COR-L47 (cell line): ENCODE data around the gene DHRS13.
A peak's percentile ranks its signal among the peaks of the same experiment; 100 is the strongest.

Experiments used
- DNase-seq: peaks from one replicate; lab custom pipeline; 2025; lab: John Stamatoyannopoulos, UW

DHRS13 gene, protein sequence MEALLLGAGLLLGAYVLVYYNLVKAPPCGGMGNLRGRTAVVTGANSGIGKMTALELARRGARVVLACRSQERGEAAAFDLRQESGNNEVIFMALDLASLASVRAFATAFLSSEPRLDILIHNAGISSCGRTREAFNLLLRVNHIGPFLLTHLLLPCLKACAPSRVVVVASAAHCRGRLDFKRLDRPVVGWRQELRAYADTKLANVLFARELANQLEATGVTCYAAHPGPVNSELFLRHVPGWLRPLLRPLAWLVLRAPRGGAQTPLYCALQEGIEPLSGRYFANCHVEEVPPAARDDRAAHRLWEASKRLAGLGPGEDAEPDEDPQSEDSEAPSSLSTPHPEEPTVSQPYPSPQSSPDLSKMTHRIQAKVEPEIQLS

DNA sequence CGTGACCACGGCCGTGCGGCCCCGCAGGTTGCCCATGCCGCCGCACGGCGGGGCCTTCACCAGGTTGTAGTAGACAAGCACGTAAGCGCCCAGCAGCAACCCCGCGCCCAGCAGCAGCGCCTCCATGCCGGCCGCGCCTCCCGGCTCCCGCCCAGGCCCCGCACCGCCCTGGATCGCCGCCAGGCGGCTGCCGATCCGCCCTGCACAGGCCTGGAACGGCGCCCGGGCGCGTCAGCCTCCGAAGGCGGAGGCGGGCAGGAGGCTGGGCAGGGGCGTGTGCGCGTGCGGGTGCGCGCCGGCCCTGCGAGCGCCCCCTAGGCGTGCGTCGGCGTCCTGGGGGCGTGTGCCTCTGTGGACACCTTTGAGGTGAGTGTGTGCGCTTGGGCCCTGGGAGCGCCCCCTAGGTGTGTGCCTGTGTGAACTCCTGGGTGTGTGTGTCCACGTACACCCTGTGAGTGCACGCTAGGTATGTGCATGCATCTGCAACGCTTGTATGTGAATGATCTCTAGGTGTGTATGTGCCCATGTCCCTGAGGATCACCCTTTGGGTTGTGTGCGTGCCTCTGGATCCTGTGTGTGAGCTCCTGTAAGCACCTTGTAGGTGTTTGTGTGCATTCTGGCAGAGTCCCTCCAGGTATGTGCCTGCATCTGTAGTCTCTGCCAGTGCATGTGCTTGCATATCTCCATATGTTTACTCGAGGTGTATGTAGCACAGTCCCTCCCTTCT is at the start of gene DHRS13:
TSS of gene DHRS13 (minus strand) at position 261 of the 727 bp plus-strand sequence. CDS start at position 126, 135 bp downstream.
- DNase-seq, result peak; percentile 97

DNA sequence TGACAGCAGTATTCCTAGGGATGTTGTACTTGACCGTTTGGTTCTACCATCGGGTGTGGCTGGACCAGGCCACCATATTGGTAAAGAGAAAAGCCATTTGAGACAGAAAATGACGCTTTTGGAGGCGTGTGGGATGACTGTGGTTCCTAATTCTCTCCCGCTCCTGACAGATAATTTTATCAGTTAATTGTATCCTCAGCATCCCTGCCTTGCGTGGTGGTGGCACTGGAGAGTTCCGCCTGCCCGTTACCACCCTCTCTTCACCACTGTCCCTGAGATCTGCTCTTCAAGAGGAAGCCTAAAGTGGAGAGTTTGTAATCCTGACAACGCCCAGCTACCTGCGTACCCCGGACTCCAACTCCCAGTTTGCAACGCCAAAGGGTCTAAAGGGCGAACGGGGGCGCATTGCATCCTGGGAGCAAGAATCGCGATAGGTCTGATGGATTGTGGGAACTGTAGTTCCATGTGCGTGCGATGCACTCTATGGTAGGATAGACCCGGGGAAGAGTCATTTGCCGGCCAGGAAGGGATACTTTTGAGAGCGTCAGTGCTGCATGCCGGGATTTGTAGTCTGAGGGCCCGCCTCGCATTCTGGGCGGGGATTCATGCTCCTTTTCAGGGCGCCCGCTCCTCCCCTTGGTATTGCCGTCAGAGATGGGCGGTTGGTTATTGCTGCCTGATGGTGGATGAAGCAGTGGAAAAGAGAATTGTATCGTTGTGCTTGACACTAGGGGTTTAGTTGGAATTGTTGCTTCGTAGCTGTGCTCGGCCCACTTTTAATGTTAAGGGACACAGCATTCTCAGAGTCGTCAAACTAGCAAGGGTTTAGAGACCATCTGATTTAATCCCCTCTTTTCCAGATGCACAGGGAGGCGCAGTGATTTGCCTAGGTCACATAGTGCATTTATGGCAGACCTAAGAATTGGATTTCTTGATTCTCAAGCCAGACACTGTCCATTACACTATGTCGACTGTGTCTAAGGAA is 49.4 kb upstream of the DHRS13 start:
- peak; percentile 99 for DNase-seq

DNA sequence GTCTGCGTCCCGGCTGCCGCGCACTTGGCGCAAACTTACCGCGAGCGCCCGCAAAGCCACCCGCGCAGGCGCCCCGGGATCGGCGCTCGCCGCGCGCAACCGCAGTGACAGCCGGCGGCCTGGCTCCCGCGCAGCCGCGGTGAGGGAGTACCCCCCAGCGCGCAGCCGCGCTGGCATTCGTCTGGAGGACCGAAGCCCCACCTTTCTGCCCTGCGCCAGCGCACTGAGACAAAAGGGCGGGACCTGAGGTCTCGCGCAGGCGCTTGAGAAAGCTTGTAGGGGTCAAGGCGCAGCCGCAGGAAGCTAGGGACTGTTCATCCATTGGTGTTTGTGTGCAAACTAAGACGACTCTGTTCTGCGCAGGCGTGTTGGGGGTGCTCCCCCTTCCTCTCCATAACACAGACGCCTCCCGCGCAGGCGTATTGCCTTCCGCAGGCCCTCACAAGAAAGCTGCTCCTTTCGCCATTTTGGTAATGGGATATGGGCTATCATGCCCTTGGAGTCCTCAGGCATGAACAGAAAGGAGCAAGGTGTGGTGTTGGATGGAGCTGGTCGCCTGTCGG is 48.6 kb upstream of the DHRS13 start, which contains the start of gene PHF12:
TSS of gene PHF12 (minus strand) at position 91 of the 563 bp plus-strand sequence. CDS start 558 bp downstream, outside the sequence.
- peak; percentile 100 for DNase-seq

DNA sequence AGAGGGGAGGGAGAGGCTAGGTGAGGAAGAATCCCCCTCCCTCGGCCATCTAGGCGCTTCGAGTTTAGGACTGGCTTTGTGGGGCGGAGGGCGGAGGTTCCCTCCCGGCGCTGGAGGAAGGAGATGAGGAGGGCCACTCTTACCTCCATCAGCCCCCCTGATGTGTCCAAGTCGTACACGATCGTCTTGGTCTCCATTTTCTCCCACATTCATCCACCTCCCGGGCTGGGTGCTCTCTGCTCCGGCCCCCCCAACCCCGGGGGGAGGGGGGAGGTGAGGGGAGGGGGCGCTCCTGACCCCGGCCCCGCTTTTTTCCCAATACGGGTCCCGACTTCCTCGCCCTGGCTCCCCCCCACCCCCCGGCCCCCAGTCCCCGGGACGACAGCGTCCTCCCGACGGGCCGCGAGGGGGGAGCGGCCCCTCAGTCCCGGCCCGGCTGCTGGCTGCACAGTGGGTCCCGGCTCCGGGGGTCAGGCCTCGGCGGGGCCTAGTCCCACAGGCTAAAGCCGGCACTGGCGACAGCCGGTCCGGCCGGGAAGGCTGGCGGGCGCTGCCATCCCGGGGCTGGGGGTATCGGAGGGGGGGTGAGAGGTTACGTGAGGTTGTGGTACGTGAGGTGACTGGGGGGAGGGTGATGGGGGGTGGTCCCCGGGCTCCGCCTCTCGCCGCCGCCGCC is 48.0 kb upstream of the DHRS13 start:
- no peak for DNase-seq

DNA sequence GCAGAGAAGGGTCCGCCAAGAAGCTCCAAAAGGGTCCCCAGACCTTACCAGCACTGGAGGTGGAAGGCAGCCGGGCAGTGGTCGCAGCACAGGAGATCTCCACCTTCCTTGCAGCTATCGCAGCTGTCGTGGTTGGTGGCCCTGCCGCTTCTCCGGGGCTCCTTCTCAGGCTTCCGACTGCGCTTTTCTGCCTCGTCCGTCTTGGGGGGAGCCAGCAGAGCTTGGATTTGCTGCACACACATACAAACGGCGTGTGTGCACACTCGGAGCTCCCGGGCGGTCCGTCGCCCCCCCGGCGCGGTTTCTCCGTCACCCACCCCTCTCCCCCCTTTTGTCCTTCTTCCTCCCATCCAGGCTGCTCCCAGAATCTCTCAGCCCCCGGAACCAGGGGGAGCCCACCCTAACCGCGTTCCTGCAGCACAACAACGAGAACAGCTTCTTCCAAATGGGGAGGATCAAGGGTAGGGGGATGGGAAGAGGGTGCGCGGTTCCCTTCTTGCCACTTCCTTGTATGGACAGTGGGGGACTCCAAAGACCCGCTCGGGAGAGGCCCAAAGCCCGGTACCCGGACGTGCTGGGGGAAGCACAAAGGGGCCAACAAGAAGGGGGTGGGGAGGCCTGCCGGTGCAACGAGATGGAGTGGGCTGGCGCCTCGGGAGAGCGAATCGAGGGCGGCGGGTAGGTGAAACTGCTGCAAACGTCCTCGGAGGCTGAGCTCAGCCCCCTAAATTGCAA is 47.3 kb upstream of the DHRS13 start:
- peak; percentile 58 for DNase-seq

DNA sequence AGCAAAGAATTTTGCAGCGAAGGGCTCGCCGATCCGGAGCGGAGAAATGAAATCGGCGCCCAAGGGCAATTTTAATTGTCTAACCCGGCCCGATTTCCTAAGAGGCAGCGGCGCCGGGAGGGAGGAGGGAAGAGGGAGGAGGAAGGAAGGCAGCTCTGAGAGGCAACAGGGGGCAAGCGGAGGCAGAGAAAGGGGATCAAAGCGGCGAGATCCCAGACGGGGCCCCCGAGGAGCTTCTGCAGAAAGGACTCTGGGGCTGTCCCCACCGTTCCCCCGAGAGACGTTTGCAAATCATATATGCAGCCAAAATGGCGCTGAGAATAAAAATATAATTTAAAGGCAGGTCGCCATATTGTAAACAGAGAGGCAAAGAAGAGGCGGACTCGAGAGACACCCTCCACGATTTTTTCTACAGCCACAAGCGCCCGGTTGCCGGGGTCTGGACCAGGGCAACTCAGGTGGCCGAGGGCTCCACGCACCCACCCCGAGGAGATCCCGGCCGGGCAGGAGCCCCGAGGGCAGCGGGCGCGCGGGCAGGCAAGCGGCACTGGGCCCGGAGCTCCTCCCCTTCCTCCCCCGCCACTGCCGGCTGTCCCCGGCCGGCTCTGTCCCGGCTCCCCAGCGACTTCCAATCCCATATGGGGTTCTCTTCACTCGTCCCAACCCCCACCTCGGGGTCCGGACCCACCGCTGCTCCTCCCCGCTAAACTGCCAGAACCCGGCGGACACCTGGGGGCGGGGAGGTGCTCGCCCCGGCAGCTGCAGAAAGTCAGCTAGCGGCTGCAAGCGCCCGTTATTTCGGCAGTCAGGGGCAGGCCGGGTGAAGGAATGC is 46.5 kb upstream of the DHRS13 start:
- DNase-seq, result no peak

DNA sequence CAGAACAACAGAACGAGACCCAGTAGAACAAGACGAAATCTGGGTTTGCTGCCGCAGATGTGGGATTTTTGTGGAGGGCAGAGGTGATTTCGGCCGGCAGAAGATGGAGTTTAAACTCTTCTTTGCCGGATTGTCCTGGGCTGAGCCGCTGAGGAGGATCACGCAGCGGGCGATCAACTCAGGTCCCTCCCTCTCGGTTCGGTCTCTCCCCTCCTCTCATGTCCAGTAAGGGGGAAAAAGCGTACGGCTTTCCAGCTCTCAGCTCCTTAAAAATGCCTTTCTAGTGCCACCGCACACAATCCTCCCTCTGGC is 46.0 kb upstream of the DHRS13 start:
- no peak for DNase-seq

DNA sequence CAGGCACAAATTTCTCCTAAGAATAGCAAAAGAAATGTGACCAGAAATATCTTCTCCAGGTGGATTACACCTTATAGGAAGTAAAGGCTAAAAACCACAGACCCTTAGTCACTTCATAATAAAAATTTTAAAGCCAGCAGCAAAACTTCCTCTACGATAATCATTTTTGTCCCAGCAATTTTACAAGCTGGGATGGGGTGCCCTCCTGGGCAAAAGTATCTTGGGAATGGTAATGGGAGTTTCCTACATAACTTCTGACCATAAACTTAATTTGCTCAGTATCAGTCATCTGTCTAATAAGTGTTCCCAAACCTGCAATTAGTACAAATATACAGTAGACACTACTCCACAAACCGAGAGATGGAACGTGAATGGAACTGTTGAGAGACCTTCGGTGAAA is 45.5 kb upstream of the DHRS13 start:
- DNase-seq, result no peak

DNA sequence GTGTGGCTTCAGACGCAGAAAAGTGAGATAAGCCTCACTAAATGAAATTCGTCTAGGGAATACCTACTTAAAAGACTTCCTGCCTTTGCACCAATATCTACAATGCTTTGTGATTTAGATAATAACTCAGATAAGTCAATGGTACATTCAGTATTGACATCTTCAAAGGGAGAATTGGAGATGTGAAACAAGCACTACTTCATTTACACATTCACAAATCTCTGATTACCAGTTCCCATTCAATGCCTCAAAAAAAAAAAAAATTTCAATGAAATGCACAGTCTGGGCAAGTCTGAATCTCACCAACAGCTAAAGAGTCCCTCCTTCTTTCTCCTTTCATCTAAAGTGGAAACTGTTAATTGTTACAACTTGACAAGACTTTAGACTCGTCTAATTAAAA is 44.8 kb upstream of the DHRS13 start:
- DNase-seq, result no peak

DNA sequence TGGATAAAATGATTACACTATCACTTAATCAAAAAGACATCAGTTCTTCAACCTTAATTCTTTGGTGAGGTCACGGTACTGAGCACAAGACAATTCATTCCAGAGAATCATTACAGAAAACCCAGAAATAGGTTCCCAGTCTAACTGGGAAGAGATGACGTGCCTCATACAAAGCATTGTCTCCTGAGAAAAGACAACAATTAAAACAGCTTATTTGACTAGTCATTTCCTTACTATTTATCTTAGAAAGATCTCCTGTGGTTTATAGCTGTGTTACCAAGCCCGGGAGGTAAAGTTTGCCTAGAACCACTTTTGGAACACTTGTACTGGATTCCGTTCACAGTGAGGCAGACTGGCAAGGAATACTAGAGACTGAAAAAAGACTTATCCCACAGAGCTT is 43.4 kb upstream of the DHRS13 start:
- no peak for DNase-seq

DNA sequence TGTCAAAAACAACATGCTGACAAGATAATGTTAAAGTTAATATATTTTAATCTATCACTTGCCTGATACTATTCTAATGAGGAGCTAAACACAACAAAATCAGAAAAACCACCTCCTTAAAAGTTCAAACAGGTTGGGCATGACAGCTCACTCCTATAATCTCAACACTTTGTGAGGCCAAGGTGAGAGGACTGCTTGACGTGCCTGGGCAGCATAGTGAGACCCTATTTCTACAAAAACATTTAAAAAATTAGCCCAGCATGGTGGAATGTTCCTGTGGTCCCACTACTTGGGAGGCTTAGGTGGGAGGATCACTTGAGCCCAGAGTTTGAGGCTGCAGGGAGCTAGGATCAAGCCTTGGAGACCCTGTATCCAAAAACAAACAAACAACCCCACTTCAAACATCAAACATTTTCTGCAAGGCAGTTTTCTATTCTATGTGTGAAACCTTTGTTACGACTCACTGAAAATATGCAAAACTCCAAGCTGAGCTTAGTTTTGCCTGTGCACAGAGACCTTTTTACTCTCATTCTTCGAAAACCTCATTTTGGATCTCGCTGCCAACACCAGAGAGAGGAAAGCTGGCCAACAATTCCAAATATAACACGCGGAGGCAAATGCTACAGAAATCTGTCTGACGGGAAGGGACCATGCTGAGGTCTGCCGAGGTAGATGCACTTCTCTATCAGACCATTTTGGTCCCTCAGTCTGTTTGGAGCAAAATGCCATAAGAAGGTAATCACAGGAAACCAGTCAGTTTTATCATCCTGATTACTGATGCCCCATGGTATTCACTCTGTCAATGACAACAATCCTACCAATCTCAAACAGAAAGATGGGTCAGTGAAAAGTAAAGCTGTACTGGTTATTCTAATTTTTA is 42.2 kb upstream of the DHRS13 start:
- no peak for DNase-seq

DNA sequence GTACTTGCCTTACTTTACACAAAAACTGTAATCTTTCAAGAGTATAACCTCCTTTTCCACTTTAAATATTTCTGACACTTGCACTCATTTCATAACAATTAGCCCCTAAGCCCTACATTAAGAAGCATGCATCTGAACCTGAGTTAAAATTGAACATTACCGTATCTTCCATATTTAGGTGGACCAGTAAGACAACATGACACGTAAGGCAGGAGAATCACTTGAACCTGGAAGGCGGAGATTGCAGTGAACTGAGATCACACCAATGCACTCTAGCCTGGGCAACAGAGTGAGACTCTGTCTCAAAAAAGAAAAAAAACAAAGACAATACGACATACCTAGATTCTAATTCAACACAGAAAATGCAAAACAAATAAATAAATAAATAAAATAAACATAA is 41.5 kb upstream of the DHRS13 start:
- DNase-seq, result no peak

DNA sequence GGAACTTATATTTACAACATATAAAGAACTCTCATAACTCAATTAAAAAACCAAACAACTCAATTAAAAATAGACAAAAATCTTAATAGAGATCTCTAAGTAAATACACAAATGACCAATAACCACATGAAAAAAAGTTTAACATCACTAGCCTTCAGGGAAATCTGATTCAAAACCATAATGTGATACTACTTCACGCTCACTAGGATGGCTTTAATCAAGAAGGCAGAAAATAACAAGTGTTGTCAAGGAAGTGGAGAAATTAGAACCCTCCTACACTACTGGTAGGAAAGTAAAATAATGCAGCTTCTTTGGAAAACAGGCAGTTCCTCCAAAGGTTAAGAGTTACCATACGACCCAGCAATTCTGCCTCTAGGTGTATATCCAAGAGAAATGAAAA is 40.0 kb upstream of the DHRS13 start:
- DNase-seq, result no peak

DNA sequence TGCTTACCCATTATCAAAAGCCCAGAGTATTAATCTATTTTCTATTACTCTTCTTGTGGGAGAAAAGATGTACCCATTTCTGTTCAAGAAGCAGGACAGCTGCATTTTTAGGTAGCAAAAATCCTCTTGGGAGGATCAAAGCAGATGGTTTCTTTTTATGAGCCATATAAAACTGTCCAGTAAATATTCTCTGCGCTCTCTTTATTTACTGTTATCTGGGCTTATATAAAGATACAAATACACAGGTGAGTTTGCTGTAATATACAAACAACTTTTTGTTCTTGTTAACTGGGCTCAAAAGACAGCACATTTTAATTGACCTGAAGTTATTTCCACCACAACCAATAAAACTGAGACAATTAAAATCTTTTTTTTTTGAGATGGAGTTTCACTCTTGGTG is 38.4 kb upstream of the DHRS13 start:
- DNase-seq, result no peak

DNA sequence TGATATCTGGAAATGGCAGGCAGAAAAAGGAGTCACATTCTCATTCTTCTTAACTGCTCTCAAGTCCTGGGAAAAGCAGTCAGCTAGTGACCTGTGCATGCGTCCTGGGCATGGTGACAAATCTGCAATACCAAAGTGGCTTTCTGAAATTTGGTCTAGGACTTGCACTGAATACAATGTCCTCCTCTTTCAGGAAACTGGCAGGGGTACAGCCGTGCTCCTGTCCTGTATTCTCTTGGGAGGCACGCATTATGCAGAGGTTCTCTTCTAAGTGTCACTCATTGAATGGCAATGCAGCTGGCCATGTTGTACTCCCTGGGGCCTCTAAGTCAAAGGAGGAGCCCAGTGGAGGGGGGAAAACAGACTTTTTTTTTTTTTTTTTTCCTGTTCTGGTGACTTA is 37.8 kb upstream of the DHRS13 start:
- no peak for DNase-seq

DNA sequence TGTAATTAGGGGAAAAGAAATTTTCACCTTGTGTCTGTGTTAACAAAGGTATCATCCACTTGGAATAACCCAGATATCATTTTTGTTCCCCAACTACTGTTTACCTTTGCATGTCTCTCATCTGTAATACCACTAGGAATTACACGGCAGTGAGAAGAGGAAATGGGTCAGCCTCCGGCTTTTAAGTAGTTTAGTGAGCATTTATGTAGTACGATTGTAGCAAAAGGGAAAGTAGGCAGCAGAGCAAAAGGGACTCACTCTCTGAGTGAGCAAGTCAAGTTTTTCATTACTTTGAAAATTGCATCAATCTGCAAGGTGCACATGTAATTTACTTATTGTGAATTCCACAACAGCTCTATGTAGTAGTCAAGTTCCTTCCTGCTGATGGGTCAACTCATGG is 37.3 kb upstream of the DHRS13 start:
- no peak for DNase-seq

DNA sequence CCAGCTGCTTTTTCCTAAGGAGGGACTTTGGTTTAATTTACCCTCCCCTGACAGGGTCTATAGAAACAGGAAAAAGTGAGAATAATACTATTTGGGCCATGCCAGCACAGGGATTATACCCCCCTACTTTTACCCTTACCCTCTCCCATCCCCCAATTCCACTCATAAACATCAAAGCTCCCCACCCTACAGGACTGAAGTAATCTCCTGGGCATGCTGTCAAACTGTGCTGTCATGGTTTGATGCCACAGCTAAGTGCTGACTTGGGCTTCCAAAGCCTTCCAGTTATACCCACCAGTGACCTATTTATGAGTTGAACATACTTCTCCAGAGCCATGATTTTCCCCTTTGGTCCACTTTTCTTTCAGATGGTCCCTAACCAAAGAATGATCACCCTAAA is 35.7 kb upstream of the DHRS13 start:
- no peak for DNase-seq

DNA sequence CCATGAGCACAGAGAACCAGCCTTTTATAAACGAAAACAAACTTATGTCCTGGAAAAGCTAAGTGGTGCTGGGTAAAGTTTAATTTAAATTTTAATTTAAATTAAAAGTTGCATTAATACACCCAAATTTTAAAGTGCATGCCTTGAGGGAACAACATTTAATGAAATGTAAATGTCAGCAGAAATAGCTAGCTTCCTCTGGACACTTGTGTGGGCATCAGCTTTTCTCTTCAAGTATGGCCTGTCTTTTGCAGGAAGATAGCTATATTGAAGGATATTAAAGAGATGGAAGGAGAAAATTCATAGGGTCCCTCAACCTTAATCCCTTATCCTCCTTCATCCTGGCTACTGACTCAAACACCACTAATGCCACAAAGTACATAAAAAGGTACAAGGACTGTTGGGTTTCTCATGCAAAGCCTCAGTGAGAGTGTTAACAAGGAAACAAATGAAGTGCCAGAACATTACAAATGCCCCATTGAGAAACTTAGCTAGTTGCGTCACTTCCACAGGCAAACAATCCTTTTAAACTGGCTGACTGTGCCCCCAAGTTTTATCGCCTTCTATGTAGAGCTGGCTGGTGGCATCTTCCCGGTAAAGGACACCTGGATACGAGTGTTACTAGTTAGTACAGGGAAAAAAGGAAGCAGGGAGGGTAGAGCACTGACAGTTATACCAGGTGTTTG is 34.3 kb upstream of the DHRS13 start:
- no peak for DNase-seq
